Mononuclear cell (primary cell): ENCODE results near the gene LRRC2. TPM values are rescaled to one million over a fixed set of nuclear protein-coding genes. Genes with fewer than 3 reads are reported as not detected.
A peak's percentile ranks its signal among the peaks of the same experiment; 100 is the strongest.

Source experiments
- H3K27me3 ChIP-seq: 2 replicates; pipeline ENCODE4 v1.6.0; 2011; ENCODE audit warnings: low read length, control low read depth; ENCODE audit not compliant: insufficient read depth
- H3K4me1 ChIP-seq: 2 replicates; pipeline ENCODE4 v1.5.1; 2011; ENCODE audit warnings: mild to moderate bottlenecking, low read length, control low read depth; ENCODE audit not compliant: insufficient read depth
- H3K4me3 ChIP-seq: 2 replicates; pipeline ENCODE4 v1.5.1; 2011; ENCODE audit warnings: mild to moderate bottlenecking, low read length, moderate library complexity
- H3K9me3 ChIP-seq: 2 replicates; pipeline ENCODE4 v1.5.1; 2011; ENCODE audit warnings: low read depth, mild to moderate bottlenecking, control low read depth, low read length
- total RNA-seq: library from RNA; depleted of rRNA; stranded (reverse); fragments of >200 nt; gene quantifications from one replicate; pipeline ENCODE4 v1.2.3, GENCODE V29; 2012

Gene LRRC2
- total RNA-seq, 1 donor, result 0.10 TPM

- peaks cover 7% of the 10 kb centered on the region for H3K27me3 ChIP-seq
- H3K4me1 ChIP-seq, result no peaks in the 10 kb centered on the region
- no peaks in the 10 kb centered on the region for H3K9me3 ChIP-seq
- no peak overlapping the region for H3K4me3 ChIP-seq
These were observed 8.1 kb upstream of the LRRC2 start for GRCh38 chr3:46574243-46574646.

- H3K4me1 ChIP-seq, result no peaks in the 10 kb centered on the region
- no peak overlapping the region for H3K4me3 ChIP-seq
- H3K27me3 ChIP-seq, result peaks cover 7% of the 10 kb centered on the region
- H3K9me3 ChIP-seq, result no peaks in the 10 kb centered on the region
These were observed 7.6 kb upstream of the LRRC2 start for GRCh38 chr3:46573701-46574100.

- no peaks in the 10 kb centered on the region for H3K4me1 ChIP-seq
- peaks cover 16% of the 10 kb centered on the region for H3K27me3 ChIP-seq
- H3K4me3 ChIP-seq, result no peak overlapping the region
- H3K9me3 ChIP-seq, result no peaks in the 10 kb centered on the region
These were observed 5.6 kb upstream of the LRRC2 start for GRCh38 chr3:46571684-46572083.

GRCh38 chr3:46565607-46566039 lies 479 bp downstream of the LRRC2 start:
- Histone ChIP-seq H3K27me3 (peaks cover 40% of the 10 kb centered on the region), H3K4me3 (peak overlapping the region; percentile 13), H3K4me1 (peaks cover 11% of the 10 kb centered on the region), H3K9me3 (no peaks in the 10 kb centered on the region)

- H3K4me1 ChIP-seq, result peaks cover 11% of the 10 kb centered on the region
- H3K27me3 ChIP-seq, result peaks cover 40% of the 10 kb centered on the region
- H3K9me3 ChIP-seq, result no peaks in the 10 kb centered on the region
- H3K4me3 ChIP-seq, result no peak overlapping the region
These were observed 1.0 kb downstream of the LRRC2 start for GRCh38 chr3:46565077-46565476.

GRCh38 chr3:46564190-46565021 lies 1.7 kb downstream of the LRRC2 start:
- Histone ChIP-seq H3K4me1 (peaks cover 11% of the 10 kb centered on the region), H3K27me3 (peaks cover 40% of the 10 kb centered on the region)

GRCh38 chr3:46561951-46562350 lies 4.2 kb downstream of the LRRC2 start:
- Histone ChIP-seq H3K4me1 (peaks cover 25% of the 10 kb centered on the region), H3K27me3 (peaks cover 27% of the 10 kb centered on the region), H3K9me3 (no peaks in the 10 kb centered on the region), H3K4me3 (no peak overlapping the region)

More at GRCh38 chr3:46564190-46565021, 1.7 kb downstream of the LRRC2 start:
- Histone ChIP-seq H3K9me3 (no peaks in the 10 kb centered on the region), H3K4me3 (no peak overlapping the region)

GRCh38 chr3:46561511-46561910 lies 4.6 kb downstream of the LRRC2 start:
- no peak overlapping the region for H3K4me3 ChIP-seq
- H3K9me3 ChIP-seq, result no peaks in the 10 kb centered on the region
- peaks cover 24% of the 10 kb centered on the region for H3K4me1 ChIP-seq

GRCh38 chr3:46559091-46559704 lies 6.9 kb downstream of the LRRC2 start:
- Histone ChIP-seq H3K9me3 (no peaks in the 10 kb centered on the region), H3K27me3 (peaks cover 2% of the 10 kb centered on the region), H3K4me3 (no peak overlapping the region), H3K4me1 (peaks cover 13% of the 10 kb centered on the region)

More at GRCh38 chr3:46561511-46561910, 4.6 kb downstream of the LRRC2 start:
- H3K27me3 ChIP-seq, result peaks cover 25% of the 10 kb centered on the region

GRCh38 chr3:46558184-46559043 lies 7.7 kb downstream of the LRRC2 start:
- Histone ChIP-seq H3K27me3 (no peaks in the 10 kb centered on the region), H3K4me1 (peaks cover 13% of the 10 kb centered on the region), H3K9me3 (no peaks in the 10 kb centered on the region), H3K4me3 (peak overlapping the region; percentile 20)

- H3K9me3 ChIP-seq, result no peaks in the 10 kb centered on the region
- no peak overlapping the region for H3K4me3 ChIP-seq
These were observed 8.3 kb downstream of the LRRC2 start for GRCh38 chr3:46557814-46558183.

GRCh38 chr3:46553154-46553553 lies 12.9 kb downstream of the LRRC2 start:
- Histone ChIP-seq H3K4me3 (no peak overlapping the region), H3K4me1 (peaks cover 11% of the 10 kb centered on the region), H3K27me3 (no peaks in the 10 kb centered on the region), H3K9me3 (no peaks in the 10 kb centered on the region)

More at GRCh38 chr3:46557814-46558183, 8.3 kb downstream of the LRRC2 start:
- Histone ChIP-seq H3K27me3 (no peaks in the 10 kb centered on the region), H3K4me1 (peaks cover 13% of the 10 kb centered on the region)

GRCh38 chr3:46552538-46552937 lies 13.6 kb downstream of the LRRC2 start:
- no peak overlapping the region for H3K4me3 ChIP-seq
- H3K9me3 ChIP-seq, result no peaks in the 10 kb centered on the region
- H3K27me3 ChIP-seq, result no peaks in the 10 kb centered on the region
- peaks cover 5% of the 10 kb centered on the region for H3K4me1 ChIP-seq

- H3K4me3 ChIP-seq, result no peak overlapping the region
- no peaks in the 10 kb centered on the region for H3K9me3 ChIP-seq
- no peaks in the 10 kb centered on the region for H3K27me3 ChIP-seq
- H3K4me1 ChIP-seq, result peaks cover 5% of the 10 kb centered on the region
These were observed 14.5 kb downstream of the LRRC2 start for GRCh38 chr3:46551615-46552014.

- peaks cover 5% of the 10 kb centered on the region for H3K4me1 ChIP-seq
- H3K27me3 ChIP-seq, result no peaks in the 10 kb centered on the region
- no peak overlapping the region for H3K4me3 ChIP-seq
- no peaks in the 10 kb centered on the region for H3K9me3 ChIP-seq
These were observed 16.1 kb downstream of the LRRC2 start for GRCh38 chr3:46549989-46550388.
